CD4-positive, alpha-beta T cell treated with Interleukin-10 for 1 hour (primary cell): ENCODE data around the gene HOXA10.

Source experiments
- DNase-seq: peaks from one replicate; pipeline ENCODE4 v3.0.0-alpha.2; 2020

Gene HOXA10

GRCh38 chr7:27143023-27143949 lies 30.8 kb downstream of the HOXA10 start, which contains the start of gene HOXA5:
Gene HOXA5 (minus strand): TSS chr7:27143681. CDS start chr7:27143607, 74 bp downstream.
- no peak for DNase-seq

- DNase-seq, result no peak
Measured at GRCh38 chr7:27142580-27143022, 31.5 kb downstream of the HOXA10 start.

- no peak for DNase-seq
Measured at GRCh38 chr7:27141923-27142579, 32.1 kb downstream of the HOXA10 start.

- no peak for DNase-seq
Measured at GRCh38 chr7:27141137-27141922, 32.8 kb downstream of the HOXA10 start.

- no peak for DNase-seq
Measured at GRCh38 chr7:27140126-27140857, 33.8 kb downstream of the HOXA10 start.

GRCh38 chr7:27139334-27140125 lies 34.6 kb downstream of the HOXA10 start:
- no peak for DNase-seq

GRCh38 chr7:27138985-27139333 lies 35.2 kb downstream of the HOXA10 start:
- no peak for DNase-seq

GRCh38 chr7:27138472-27138871 lies 35.6 kb downstream of the HOXA10 start:
- DNase-seq, result no peak

GRCh38 chr7:27137640-27138315 lies 36.3 kb downstream of the HOXA10 start:
- no peak for DNase-seq

GRCh38 chr7:27134392-27134791 lies 39.7 kb downstream of the HOXA10 start:
- DNase-seq, result no peak

- no peak for DNase-seq
Measured at GRCh38 chr7:27133409-27134231, 40.5 kb downstream of the HOXA10 start.

- no peak for DNase-seq
Measured at GRCh38 chr7:27132978-27133377, 41.1 kb downstream of the HOXA10 start.

- DNase-seq, result no peak
Measured at GRCh38 chr7:27132214-27132613, 41.9 kb downstream of the HOXA10 start.

GRCh38 chr7:27131390-27131819 lies 42.7 kb downstream of the HOXA10 start:
- DNase-seq, result no peak

GRCh38 chr7:27130540-27131389 lies 43.4 kb downstream of the HOXA10 start, which contains the start of gene HOXA4:
Gene HOXA4 (minus strand): TSS chr7:27130757. CDS start chr7:27130733, 24 bp downstream.
- peak; percentile 77 for DNase-seq

- no peak for DNase-seq
Measured at GRCh38 chr7:27129729-27130539, 44.2 kb downstream of the HOXA10 start.

GRCh38 chr7:27128776-27129728 lies 45.1 kb downstream of the HOXA10 start:
- DNase-seq, result no peak
